ENCODE measurements around the gene SLC9A9.

The SLC9A9 gene

GRCh38 chr3:143686638-143687197, 161.6 kb downstream of the SLC9A9 start:
- TF ChIP-seq CTCF (IDR thresholded peaks at IDR 0.05; ENCODE audit: low read depth, low read length): no peak
- H3K27ac ChIP-seq: no peak overlapping the region
- no peaks in the 10 kb centered on the region for H3K27me3 ChIP-seq (ENCODE audit: insufficient read depth, low read depth, severe bottlenecking)
- no peaks in the 10 kb centered on the region for H3K36me3 ChIP-seq
- H3K4me3 ChIP-seq (ENCODE audit: low read depth, low read length): no peak overlapping the region
- H3K9me3 ChIP-seq (ENCODE audit: severe bottlenecking): no peaks in the 10 kb centered on the region
- no peak for DNase-seq

GRCh38 chr3:143685491-143685890, 162.8 kb downstream of the SLC9A9 start:
- H3K9me3 ChIP-seq (ENCODE audit: severe bottlenecking): no peaks in the 10 kb centered on the region
- no peak overlapping the region for H3K27ac ChIP-seq
- no peak for DNase-seq
- no peak for TF ChIP-seq CTCF (IDR thresholded peaks at IDR 0.05; ENCODE audit: low read depth, low read length)
- H3K27me3 ChIP-seq (ENCODE audit: insufficient read depth, low read depth, severe bottlenecking): no peaks in the 10 kb centered on the region
- no peaks in the 10 kb centered on the region for H3K36me3 ChIP-seq
- no peak overlapping the region for H3K4me3 ChIP-seq (ENCODE audit: low read depth, low read length)

- no peak for DNase-seq
- Histone ChIP-seq H3K36me3 (no peaks in the 10 kb centered on the region), H3K4me3 (ENCODE audit: low read depth, low read length) (no peak overlapping the region), H3K27me3 (ENCODE audit: insufficient read depth, low read depth, severe bottlenecking) (no peaks in the 10 kb centered on the region), H3K27ac (no peak overlapping the region), H3K9me3 (ENCODE audit: severe bottlenecking) (no peaks in the 10 kb centered on the region)
- TF ChIP-seq CTCF (IDR thresholded peaks at IDR 0.05; ENCODE audit: low read depth, low read length): no peak
Measured at GRCh38 chr3:143677430-143677829, 170.8 kb downstream of the SLC9A9 start.

- Histone ChIP-seq H3K9me3 (ENCODE audit: severe bottlenecking) (no peaks in the 10 kb centered on the region), H3K27me3 (ENCODE audit: insufficient read depth, low read depth, severe bottlenecking) (no peaks in the 10 kb centered on the region), H3K27ac (no peak overlapping the region), H3K36me3 (no peaks in the 10 kb centered on the region), H3K4me3 (ENCODE audit: low read depth, low read length) (no peak overlapping the region)
- no peak for DNase-seq
- TF ChIP-seq CTCF (IDR thresholded peaks at IDR 0.05; ENCODE audit: low read depth, low read length): no peak
Measured at GRCh38 chr3:143676747-143677146, 171.5 kb downstream of the SLC9A9 start.

- no peak overlapping the region for H3K4me3 ChIP-seq (ENCODE audit: low read depth, low read length)
- no peak for TF ChIP-seq CTCF (IDR thresholded peaks at IDR 0.05; ENCODE audit: low read depth, low read length)
- H3K36me3 ChIP-seq: no peaks in the 10 kb centered on the region
- H3K27ac ChIP-seq: no peak overlapping the region
- no peaks in the 10 kb centered on the region for H3K9me3 ChIP-seq (ENCODE audit: severe bottlenecking)
- DNase-seq: no peak
- no peaks in the 10 kb centered on the region for H3K27me3 ChIP-seq (ENCODE audit: insufficient read depth, low read depth, severe bottlenecking)
Measured at GRCh38 chr3:143676021-143676420, 172.2 kb downstream of the SLC9A9 start.
